ENCODE data around the gene EVX2. TPM values are rescaled to one million over a fixed set of nuclear protein-coding genes. Genes with fewer than 3 reads are reported as not detected.

Gene EVX2
- total RNA-seq, 1 experiment from 2014 or later, result not detected

DNA sequence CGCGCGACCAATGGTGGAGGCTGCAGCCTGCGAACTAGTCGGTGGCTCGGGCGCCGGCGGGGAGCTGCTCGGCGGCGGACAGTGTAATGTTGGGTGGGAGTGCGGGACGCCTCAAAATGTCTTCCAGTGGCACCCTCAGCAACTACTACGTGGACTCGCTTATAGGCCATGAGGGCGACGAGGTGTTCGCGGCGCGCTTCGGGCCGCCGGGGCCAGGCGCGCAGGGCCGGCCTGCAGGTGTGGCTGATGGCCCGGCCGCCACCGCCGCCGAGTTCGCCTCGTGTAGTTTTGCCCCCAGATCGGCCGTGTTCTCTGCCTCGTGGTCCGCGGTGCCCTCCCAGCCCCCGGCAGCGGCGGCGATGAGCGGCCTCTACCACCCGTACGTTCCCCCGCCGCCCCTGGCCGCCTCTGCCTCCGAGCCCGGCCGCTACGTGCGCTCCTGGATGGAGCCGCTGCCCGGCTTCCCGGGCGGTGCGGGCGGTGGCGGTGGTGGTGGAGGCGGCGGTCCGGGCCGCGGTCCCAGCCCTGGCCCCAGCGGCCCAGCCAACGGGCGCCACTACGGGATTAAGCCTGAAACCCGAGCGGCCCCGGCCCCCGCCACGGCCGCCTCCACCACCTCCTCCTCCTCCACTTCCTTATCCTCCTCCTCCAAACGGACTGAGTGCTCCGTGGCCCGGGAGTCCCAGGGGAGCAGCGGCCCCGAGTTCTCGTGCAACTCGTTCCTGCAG lies 39.1 kb upstream of the EVX2 start, which contains the start of gene HOXD9:
Gene HOXD9, plus strand, starts transcription at position 37 of the 728 bp plus-strand sequence. Its CDS starts 50 bp downstream, at position 87.
- DNase-seq (ENCODE audit: low spot score), result no peak
- in situ Hi-C loops (cut with HindIII; ENCODE audit: low sequenced_read_pairs), result no loop called here

DNA sequence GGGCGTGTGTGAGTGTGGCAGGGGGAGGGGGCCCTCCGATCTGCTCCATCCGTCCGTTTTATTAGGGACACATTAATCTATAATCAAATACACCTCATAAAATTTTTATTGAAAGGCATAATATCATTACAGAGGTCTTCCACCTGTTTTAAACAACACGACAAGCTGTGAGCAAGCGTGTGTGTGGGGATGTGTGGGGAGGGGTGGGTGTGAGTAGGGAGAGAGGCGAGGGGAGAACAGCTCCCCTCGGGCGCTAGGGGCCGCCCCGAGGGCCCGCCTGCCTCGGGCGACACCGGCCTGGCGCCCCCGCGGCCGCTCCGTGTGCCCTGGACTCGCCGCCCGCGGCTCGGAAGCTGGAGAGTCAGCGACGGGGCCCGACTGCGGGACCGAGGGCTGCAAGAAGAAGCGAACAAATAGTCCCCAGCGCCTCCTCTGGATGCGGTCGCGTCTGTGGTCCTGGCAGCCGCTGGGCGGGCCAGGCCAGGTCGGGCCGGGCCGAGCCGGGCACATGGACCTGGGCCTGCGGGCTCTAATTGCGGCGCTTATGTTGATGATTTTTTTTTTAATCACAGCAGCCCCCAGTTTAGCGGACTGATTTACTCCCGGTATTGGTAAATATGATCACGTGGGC lies 38.4 kb upstream of the EVX2 start:
- DNase-seq (ENCODE audit: low spot score), result no peak
- in situ Hi-C loops (cut with HindIII; ENCODE audit: low sequenced_read_pairs), result no loop called here

DNA sequence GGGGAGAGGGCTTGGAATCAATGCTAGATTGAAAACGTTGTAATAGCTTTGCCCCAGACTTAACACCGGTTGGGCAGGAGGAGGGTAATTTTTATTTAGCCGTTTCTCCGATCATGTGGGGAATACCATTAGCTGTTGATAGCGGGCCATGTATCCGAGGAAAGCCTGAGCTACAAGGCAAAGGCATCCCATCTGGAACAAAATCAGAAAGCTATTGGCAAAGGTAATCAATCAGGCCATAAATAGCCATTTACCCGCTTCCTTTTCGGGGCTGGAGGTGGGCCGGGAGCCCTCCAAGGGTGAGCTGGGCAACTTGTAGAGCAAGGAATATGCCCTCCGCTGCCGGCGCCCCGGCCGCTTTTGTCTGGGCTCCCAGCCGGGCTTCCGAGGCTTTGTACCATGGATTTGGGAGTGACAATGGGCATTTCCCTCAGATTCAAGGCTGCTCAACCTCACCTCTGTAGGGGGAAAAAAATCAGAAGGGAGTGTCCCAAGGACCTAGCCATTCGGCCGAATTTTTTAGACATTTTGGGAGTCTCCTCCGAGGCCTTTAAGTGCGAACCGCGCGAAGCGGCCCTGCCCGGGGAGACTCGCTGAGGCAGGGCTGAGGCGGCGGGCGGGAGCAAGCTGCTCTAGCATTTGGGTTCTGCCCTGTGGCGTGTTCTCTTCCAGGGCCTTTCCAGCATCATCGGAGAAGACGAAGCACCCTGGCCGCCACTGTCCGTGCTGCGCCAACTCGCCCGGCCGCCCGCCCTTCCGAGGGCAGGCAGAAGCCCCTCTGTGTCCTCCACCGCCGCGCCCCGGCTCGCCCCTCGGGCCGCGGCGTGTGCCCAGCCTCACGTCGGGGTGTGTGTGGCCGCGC lies 37.7 kb upstream of the EVX2 start:
- in situ Hi-C loops (cut with HindIII; ENCODE audit: low sequenced_read_pairs), result no loop called here
- DNase-seq (ENCODE audit: low spot score), result no peak

DNA sequence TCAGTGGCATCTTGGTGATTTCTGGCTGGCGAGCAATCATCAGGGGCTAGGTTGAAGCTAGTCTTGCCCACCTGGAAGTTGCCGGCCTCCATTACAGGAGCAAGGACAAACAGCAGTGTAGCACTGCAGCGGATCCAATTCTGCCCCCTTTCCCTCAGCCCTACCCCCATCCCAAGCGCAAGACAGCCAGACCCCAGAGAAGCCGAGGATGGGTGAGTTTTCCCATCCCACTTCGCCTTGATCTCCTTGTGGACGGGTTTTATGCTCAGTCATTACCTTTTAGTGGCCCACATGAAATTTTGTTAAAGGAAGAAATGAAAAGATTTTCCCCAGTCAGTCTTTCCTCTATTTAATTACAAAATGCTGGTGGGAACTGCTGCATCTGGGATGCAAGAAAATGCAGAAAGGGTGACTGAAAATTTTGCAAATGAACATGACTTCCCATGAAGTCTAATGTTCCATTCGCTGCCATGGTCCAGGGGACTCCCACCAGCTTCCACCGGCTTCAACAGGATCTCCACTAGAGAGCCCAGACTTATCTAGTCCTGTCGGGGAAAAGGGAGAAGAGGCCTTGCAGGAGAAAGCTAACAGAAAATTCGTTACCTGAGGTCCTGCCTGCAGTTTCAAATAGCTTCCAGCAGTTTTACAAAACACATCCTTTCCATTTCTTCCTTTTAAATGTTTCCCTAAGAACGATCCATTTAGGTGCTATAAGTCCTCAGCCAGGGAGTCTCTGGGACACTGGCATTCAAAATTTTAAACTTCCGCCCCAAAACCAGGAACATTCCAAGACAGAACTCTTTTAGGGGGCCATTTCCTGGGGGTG lies 36.8 kb upstream of the EVX2 start:
- DNase-seq (ENCODE audit: low spot score), result no peak
- in situ Hi-C loops (cut with HindIII; ENCODE audit: low sequenced_read_pairs), result no loop called here

DNA sequence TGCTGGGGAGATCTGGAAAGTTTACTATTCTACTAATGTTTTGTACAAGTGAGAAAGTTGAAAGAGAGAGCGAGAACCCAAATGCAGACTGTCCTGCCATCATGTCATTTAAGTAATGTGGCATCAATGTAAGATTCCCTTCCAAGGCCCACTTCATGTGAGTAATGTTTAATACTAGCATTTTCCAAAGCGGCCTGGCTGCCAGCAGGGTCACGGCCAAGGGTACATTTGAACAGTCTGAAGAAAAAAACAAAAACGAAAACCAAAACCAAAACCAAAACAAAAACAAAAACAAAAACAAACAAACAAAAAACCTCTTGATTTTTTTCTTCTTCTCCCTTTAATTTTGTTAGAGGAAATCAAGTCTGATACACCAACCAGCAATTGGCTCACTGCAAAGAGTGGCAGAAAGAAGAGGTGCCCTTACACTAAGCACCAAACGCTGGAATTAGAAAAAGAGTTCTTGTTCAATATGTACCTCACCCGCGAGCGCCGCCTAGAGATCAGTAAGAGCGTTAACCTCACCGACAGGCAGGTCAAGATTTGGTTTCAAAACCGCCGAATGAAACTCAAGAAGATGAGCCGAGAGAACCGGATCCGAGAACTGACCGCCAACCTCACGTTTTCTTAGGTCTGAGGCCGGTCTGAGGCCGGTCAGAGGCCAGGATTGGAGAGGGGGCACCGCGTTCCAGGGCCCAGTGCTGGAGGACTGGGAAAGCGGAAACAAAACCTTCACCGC lies 35.0 kb upstream of the EVX2 start:
- DNase-seq (ENCODE audit: low spot score), result no peak
- in situ Hi-C loops (cut with HindIII; ENCODE audit: low sequenced_read_pairs), result no loop called here

DNA sequence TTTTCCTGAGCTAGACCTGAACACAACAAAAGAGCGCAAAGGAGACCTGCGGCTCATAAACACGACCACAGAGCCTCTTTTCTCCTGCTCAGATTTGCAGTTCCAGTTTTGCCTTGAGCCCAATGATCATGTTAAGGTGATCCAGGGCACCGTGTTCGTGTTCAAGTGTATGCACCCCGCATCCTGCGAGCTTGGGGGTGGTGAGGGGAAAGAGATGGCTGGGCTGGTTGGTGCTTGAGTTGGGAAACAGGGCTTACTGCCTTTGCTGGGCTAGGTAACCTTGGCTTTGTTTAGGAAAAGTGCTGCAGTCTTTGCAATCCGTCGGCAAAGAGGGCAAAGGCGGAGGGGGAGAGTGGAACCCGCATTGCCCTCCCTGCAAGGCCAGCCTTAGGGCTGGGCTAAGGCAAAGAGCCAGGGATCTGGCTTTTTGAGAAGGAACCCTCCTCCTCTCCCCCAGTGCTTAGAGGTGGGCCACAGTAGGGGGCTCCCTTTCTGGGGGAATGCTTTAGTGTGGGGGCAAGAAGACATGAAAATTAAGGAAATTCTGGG lies 34.1 kb upstream of the EVX2 start:
- in situ Hi-C loops (cut with HindIII; ENCODE audit: low sequenced_read_pairs), result no loop called here
- no peak for DNase-seq (ENCODE audit: low spot score)

DNA sequence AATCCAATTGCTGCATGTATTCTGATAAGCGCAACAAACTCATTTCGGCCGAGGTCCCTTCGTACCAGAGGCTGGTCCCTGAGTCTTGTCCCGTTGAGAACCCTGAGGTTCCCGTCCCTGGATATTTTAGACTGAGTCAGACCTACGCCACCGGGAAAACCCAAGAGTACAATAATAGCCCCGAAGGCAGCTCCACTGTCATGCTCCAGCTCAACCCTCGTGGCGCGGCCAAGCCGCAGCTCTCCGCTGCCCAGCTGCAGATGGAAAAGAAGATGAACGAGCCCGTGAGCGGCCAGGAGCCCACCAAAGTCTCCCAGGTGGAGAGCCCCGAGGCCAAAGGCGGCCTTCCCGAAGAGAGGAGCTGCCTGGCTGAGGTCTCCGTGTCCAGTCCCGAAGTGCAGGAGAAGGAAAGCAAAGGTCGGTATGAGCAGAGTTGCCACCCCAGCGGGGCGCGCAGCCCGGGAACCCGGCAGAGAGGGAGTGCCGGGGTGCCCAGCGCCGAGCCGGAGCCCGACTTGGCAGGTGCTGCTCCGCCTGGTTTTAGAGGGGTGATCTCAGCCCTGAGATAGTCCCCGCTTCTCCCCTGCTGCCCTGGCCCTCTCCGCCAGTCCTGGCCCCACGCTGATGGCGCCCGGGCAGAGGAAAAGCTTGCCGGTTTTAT lies 33.5 kb upstream of the EVX2 start:
- DNase-seq (ENCODE audit: low spot score), result no peak
- in situ Hi-C loops (cut with HindIII; ENCODE audit: low sequenced_read_pairs), result no loop called here

DNA sequence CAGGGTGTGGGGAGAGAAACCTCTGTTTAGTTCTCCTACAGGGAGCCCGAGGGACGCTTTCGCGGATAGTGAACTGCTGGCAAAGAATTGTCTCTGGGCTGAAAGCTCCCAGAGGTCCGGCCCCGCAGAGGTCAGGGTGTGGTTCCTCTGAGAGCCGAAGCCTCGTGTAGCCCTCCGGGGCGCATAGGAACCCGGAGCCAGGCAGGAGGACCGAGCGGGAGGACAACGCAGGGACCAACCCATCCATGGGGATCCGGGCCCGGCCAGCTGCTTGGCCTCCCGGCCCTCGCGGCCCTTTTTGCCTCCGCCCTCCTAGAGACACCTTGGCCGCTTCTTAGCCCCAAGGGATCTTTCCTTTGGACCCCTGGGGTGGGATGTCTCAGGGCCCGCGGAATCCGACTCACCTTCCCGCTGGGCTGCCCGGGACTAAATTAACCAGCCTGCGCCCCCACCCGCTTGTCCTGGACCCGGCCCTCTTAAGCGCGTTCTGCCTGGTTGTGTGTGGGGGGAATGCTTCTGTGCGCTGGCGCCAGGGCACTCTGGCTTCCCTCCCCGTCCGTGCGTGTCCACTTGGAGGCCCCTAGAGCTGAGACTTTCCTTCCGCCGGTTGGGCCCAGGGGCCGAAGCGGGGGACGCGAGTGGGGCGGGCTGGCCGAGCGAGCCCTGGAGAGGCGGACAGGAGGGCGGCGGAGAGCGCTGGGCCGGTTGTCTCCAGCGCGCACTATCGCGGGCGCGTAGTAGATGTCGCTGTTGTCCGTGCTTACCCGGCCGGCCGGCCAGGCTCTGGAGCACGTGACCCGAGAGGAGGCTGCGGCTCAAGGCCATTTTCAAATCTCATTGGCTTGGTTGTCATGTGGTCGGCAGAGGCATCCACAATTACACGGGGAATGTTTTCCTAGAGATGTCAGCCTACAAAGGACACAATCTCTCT lies 32.4 kb upstream of the EVX2 start, which contains the start of gene HOXD10:
Gene HOXD10, plus strand, starts transcription at position 896 of the 931 bp plus-strand sequence. CDS start 56 bp downstream, outside the sequence.
- in situ Hi-C loops (cut with HindIII; ENCODE audit: low sequenced_read_pairs), result no loop called here
- DNase-seq (ENCODE audit: low spot score), result no peak

DNA sequence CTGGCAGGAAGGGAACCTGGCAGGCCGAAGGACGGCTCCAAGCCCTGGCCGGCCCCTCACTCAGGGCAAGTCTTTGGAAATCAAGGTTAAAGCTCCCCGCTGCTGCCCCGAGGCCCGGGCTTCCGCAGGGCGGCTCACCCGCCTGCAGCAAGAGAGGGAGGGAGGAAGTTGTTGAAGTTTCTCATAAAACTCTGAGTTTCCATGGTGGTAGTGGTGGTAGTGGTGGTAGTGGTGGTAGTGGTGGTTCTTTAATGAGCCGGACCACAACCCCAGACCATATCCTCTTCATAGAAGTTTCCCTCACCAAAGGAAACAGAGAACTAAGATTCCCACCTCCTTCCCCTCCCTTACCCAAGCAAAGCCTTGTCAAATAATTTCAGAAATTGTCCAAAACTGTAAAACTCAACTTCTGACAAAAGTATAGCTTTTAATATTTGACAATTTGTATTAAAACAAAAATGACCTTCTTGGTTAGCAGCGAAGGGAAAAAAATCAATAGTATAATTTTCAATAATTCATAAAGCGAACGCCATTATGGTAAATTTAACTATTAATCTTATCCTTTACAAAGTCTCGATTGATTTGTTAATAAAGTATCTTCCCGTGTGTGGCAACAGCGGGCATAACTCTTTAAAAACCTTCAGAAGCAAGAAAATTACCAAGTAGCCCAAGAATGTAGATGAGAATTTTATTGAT lies 31.3 kb upstream of the EVX2 start:
- in situ Hi-C loops (cut with HindIII; ENCODE audit: low sequenced_read_pairs), result no loop called here
- DNase-seq (ENCODE audit: low spot score), result no peak

DNA sequence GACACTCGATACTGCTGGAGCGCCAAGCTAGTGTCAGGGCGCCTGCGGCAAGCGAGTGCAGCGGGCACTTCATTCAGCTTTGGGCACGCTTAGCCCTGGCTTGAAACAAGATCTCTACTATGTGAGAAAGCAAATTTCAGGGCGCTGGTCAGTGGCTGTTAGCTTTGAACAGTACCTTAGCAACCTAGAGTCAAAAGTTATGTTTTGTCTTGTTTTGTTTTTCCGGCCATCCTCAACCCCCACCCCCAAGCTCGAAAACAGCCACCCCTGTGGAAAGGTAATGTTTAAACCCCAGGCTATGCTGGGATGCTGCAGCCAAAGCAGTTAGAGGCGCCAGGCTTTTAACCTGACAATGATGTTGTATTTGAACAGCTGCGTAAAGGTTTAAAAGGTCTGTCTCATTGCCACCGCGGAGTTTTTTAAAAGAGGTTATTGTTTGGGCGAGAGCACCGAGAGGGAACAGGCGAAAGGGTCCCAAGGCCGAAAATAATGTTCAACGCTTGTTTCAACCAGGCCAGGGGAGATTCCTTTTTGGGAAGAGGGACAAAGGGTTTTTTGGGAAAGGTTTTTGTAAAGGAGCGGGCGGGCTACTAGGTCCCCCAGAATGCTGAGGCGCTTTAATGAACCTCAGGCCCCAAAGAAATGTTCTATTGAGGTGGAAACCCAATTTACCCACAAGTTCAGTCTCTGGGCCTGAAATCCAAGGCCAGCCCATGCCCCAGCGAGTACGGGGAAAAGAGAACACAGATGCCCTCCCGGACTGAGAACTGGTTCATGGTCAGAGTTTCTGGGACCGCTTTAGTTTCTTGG lies 30.6 kb upstream of the EVX2 start:
- in situ Hi-C loops (cut with HindIII; ENCODE audit: low sequenced_read_pairs), result no loop called here
- DNase-seq (ENCODE audit: low spot score), result no peak

DNA sequence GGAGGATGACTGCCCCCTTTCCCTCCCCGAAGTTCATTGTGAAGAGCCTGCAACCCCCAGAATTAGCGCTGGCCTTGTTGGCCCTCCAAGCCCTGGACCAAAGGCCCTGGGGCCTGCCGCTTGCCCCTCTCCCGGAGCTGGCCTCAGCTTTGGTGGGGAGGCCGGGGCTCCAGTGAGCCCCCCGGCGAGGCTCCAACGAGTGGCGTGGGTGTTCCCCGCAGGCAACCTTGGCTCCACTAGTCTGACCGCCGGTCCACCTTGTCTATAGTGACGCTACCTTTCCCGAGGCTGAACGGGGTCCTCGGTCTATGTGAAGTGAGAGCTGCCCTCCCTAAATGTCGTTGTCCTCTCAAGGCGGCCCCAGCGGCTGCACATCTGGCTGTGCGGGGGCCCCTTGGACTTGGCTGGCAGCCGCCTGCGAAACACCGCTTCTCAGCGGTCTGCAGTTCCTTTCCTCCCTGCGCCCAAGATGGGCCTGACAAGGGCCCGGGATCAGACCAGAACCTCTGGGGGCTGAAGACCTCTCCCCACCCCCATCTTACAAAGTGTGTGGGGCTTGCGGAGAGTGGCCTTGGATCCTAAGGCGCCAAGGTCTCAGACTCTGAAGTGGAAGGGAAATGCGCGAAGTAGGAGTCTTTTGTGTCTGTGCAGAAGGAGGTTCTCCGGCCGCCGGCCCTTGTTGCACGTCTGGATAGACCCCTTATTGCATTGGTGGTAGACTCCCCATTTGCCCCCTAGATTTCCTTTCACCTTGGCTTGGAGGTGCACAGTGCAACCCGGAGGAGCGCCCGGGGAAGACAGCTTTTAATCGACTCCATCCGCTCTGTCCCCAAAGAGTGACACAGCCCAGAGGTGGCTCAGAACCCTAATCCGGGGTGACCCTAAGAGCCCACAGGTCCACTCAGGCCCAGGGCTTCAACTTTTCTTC lies 28.9 kb upstream of the EVX2 start:
- in situ Hi-C loops (cut with HindIII; ENCODE audit: low sequenced_read_pairs), result no loop called here
- DNase-seq (ENCODE audit: low spot score), result no peak

DNA sequence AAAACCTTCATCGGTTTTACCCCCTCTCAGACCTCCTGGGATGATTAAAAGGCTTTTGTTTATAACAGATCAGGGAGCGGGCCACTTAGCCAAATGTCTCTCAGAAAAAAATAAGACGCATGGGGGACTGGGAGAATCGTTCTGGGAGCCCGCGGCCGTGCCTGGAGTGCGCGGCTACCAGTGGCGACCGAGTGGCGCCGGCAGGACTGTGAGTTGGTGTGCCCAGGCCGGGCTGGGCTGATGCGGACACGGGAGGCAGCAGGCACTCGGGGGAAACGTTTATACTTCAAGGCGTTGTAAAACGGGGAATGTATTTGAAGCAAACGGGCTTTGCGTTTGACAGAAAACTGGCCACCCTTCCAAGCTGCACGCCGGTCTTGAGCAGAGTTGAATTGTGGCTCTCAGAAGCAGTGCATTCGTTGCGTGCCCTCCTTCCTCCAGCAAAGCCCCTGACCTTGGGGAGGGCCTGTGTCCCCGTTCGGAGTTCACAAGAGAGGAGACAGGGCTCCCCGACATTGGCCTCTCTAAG lies 28.1 kb upstream of the EVX2 start:
- in situ Hi-C loops (cut with HindIII; ENCODE audit: low sequenced_read_pairs), result no loop called here

DNA sequence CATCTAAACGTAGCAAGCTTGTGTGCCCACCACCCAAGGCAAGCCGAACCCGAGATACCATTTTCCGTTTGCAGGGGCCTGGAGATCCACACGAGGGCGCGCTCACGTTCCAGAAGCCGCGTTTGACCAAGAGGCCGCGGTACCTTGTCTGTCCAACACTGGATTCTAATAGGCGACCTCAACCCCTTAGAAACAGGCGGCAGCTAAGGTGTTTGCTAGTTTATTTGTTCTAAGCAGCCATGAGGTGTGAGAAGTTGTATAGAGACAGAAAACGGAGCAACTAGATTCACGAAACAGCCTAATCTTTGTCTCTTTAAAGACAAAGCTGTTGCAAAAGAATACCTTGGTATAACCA lies 27.5 kb upstream of the EVX2 start:
- DNase-seq (ENCODE audit: low spot score), result peak; percentile 40
- in situ Hi-C loops (cut with HindIII; ENCODE audit: low sequenced_read_pairs), result no loop called here

More for the DNA sequence above, 28.1 kb upstream of the EVX2 start:
- DNase-seq (ENCODE audit: low spot score), result no peak

Measured in G401 (cell line).